M059J (cell line): Measurements from ENCODE around the gene TNFAIP2. TPM values are rescaled to one million over a fixed set of nuclear protein-coding genes. Genes with fewer than 3 reads are reported as not detected.

Source experiments
- total RNA-seq: library from RNA; depleted of rRNA; stranded (reverse); fragments of >200 nt; shearing (Covaris generic); gene quantifications from 2 replicates; pipeline ENCODE4 v1.2.3, GENCODE V29; 2014; rRNA removed

Gene TNFAIP2
- total RNA-seq, 1 experiment from 2014 or later, result 135 TPM

Other genes starting within 250 kb of the TNFAIP2 start
- not detected in 2 replicates for gene AMN, start 200.8 kb upstream of the TNFAIP2 start, total RNA-seq
- 20.1 and 26.9 TPM in 2 replicates for gene CDC42BPB, start 65.9 kb upstream of the TNFAIP2 start, total RNA-seq
- not detected in 2 replicates for gene LBHD2, start 39.3 kb upstream of the TNFAIP2 start, total RNA-seq
- not detected in 2 replicates for gene EXOC3L4, start 28.7 kb upstream of the TNFAIP2 start, total RNA-seq
- 98.4 and 136 TPM in 2 replicates for gene EIF5, start 210.8 kb downstream of the TNFAIP2 start, total RNA-seq